ENCODE data around the gene SLC29A2.
"Not testable (repeated sequence)": the region's sequence is repeated elsewhere in the genome, so short reads cannot be mapped to it uniquely, and the experiment has no call there.

The SLC29A2 gene

DNA sequence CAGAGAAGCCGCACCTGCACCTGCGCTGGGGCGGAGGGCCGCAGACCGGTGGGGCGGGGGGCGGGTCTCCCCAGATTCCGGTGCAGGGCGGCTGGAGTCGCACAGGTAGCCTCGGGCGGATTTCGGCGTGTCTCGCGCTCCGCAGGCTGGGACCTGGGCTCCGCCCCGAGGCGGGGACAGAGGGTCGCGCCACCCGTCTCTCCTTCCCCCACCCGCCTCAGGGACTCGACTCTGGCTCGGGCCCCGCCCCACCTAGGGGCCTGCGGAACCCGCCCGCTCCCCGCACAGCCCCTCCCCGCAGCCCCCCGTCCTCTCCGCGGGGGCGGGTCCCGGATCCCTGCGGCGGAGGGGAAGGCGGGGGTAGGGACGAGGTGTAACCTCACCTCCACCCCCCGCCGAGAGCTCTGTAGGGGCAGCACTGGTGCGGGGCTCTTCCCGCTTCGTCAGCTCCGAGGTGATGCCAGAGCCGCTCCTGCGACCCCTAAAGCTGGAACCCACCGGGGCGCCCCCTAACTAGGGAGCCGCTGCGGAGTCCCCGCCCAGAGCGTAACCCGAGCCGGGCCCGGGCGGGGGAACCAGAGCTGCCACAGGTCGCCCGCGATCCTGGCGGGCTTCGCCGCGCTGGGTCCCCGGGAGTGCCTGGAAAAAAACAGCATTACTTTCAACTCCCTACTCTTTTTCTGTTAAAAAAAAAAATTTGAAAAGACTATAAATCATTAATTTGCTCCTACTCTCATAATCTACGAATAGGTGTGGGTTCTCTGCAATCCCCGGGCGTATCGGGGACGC is at the start of gene SLC29A2:
SLC29A2 (minus strand) TSS at position 134 of the 789 bp plus-strand sequence. CDS start 169 bp downstream, outside the sequence.
- DNase-seq: peak; percentile 81

- no peak for DNase-seq
Measured at GRCh38 chr11:66420671-66421476, 49.3 kb upstream of the SLC29A2 start, which contains the start of gene NPAS4. Gene NPAS4, plus strand, starts transcription at chr11:66421035. Its CDS starts 145 bp downstream, at chr11:66421180.

DNA sequence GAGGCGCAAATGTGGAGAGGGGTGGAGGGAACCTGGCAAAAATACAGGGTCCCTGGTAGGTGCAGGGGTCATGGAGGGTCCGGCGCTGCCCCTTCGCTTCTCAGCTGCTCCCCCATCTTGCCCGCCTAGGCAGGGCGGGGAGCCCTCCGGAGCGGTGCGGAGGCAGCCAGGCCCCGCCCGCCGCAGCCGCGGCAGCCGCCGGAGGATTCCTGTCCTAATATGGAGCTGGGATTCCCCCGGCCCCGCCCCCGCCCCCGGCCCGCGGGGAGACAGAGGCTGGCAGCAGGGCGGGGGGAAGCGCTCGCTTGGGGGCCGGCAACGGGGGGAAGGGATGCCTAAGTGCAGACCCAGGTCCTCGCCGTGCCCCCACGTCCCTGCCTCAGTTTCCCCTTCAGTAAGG is 48.3 kb upstream of the SLC29A2 start:
- DNase-seq: no peak

GRCh38 chr11:66418986-66419308 is 47.4 kb upstream of the SLC29A2 start:
- DNase-seq: no peak

DNA sequence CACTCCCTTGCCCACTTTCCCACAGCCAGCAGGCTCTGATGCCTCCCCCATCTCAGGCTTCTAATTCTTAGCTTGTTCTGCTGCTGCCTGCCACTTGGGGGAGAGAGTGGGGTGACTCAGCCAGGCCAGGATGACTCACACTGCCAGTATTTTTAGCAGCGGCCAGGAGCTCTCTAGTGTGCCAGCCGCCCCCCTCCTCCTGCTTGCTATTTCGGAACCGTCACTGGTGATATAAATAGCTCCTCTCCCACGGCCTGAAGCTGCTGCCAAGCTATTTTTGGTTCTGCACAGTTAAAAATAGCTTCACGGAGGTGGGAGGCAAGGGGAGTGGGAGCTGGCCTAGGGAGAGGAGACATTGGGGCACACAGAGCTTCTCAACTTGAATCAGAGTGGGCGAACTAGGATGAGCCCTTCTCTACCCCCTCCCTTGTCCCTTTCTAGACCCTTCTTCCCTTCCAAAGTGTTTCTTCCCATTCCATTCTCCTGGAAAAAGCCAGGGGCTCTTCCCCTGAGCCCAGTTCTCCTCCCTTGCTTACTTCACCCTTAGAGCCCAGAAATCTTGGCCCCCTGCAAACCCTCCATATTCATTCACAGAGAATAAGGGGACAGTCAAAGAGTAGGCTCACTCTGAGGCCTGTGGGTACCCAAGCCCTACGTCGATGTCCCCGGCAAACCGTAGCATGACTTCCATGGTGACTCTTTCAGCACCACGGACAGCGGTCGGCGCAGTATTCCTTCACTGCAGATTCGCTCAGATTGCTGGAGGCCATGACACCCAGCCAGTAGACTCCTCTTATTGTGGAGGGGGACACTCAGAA is 46.8 kb upstream of the SLC29A2 start:
- DNase-seq: peak; percentile 67

DNA sequence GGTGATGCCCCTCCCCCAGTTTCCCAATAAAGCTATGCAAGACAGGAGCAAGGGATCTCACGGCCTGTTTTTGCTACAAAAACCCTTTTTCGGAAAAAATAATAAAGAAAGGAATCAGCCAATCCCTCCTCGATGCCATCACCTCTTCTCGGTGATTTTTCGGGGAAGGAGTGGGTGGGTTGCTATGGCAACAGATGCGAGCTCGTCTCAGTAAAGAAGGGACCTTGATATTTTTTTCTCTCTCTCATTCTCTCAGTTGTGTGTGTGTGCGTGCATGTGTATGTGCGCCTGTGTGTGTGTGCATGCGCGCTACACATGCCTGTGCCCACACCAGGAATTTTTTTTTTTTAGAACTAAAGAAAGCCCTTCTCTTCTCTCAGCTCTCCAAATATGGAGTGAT is 45.4 kb upstream of the SLC29A2 start:
- DNase-seq: peak; percentile 30

- DNase-seq: no peak
Measured at GRCh38 chr11:66415423-66415822, 43.9 kb upstream of the SLC29A2 start.

GRCh38 chr11:66414120-66414934 is 42.8 kb upstream of the SLC29A2 start:
- DNase-seq: no peak

GRCh38 chr11:66413167-66413566 is 41.6 kb upstream of the SLC29A2 start:
- no peak for DNase-seq

GRCh38 chr11:66412110-66412509 is 40.5 kb upstream of the SLC29A2 start:
- DNase-seq: no peak

DNA sequence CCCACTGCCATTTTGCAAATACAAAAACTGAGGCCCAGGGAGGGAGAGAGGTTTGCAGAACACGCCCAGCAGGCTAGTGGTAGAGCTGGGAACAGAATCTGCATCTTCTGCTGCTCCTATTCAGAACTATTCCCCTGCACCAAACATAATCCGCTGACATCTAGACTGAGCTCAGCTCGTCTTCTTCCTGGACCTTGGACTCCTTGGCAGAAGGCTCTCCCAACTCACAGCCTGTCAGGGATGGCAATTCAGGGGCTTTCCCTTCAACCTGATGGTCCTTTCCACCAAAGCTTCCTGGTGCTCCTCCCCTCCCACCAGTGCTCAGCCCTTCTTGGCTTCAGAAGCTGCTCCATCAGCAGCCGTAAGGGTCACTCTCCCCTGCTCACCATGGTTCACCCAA is 39.8 kb upstream of the SLC29A2 start:
- DNase-seq: no peak

DNA sequence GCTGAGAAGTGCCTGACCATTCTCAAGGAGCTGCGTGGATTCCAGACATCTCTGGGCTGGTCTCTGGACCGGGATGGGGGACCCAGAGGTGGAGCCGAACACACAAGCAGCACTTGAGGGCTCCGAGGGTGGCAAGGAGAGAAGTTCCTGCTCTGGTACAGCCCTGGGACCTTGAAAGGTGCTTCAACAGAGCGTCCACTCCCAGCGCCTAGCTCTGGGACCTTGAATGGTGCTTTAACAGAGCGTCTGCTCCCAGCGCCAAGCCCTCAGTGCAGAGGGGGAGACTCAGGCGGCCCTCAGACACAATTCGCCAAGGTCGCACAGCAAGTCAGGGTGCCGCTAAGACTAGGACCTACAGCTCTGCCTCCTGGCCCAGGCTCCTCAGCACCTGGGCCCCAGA is 38.6 kb upstream of the SLC29A2 start:
- DNase-seq: no peak

DNA sequence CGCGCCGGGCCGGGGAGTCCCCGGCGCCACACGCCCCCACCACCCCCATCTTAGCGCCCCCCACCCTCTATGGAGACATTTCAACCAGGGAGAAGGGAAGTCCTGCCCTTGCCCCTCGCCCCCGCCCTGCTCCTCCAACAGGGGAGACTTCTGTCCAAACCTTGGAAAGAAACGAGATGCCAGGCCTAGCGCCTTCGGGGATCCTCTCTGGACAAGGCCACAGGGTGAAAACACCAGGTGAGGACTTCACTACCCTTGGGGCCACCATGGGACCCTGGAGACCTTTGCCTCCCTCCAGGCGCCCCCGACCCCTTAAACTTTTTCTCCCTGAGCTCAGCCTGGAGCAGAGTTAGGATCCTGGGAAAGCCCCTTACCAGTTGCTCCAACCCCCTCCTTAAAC is 37.7 kb upstream of the SLC29A2 start:
- no peak for DNase-seq

- peak; percentile 94 for DNase-seq
Measured at GRCh38 chr11:66408488-66409214, 37.1 kb upstream of the SLC29A2 start.

- no peak for DNase-seq
Measured at GRCh38 chr11:66407651-66408050, 36.1 kb upstream of the SLC29A2 start.

DNA sequence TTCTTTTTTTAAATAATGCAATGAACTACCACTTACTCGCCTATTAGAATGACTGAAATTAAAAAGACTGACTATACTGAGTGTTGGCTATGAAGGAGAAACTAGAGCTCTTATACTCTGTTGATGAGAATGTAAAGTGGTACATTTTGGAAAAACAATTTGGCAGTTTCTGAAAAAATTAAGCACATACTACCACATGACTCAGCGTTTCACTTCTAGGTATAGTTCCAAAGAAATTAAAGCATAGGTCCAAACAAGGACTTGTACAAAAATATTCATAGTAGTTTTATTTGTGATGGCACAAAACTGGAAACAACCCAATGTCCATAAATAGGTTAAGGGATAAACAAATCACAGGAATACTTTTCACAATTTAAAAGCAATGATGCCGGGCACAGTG is 22.4 kb upstream of the SLC29A2 start:
- DNase-seq: no peak

DNA sequence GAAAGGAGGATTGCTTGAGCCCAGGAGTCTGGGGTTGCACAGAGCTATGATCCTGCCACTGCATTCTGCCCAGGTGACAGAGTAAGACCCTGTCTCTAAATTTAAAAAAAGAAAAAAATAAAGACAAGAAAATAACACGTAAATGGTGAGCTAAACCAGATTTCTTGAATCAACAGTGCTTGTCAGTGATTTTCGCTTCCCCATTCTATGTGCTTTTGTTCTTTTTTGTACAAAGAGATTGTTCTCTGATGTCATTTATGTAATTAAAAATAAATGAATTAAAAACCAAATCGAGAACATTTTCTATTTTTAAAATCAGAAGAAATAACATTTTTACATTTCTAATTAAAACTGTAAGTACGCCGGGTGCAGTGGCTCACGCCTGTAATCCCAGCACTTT is 19.8 kb upstream of the SLC29A2 start:
- DNase-seq: no peak

DNA sequence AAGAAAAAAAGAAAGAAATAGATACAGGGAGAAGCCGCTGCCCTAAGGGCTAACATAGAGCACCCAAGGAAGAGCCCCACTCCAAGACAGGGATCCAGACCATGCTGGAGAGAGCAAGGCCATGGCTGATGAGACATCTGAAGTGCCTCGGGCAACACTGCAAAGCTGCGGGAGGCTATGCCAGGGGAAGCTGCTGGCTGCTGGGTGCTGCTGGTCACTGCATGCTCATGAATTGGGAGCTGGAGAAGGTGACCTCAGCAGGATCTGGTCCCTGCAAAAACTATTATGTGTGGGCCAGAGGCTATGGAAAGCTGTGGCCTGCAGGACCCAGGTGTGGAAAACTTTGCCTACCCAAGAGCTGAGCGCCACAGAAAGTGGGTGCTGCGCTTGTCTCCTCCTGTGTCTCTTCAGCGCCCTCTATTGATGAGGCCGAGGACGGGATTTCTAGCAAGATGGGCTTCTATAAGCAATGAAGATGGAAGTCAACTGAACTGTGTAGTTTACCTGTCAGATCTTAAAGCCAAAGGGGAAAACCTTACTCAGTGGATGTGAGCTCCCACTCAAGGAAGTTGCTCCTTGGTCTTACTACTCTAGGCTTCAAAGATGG is 17.3 kb upstream of the SLC29A2 start:
- DNase-seq: peak; percentile 64

GRCh38 chr11:66386171-66387069 is 14.9 kb upstream of the SLC29A2 start:
- DNase-seq: peak; percentile 81

GRCh38 chr11:66384316-66384715 is 12.8 kb upstream of the SLC29A2 start:
- not testable (repeated sequence) for DNase-seq

Data from stimulated activated CD4-positive, alpha-beta T cell treated with anti-CD3 and anti-CD28 coated beads, Interleukin-4, amount 100 ng/mL, for 1 hour (primary cell).